ENCODE results near the gene ALLC.

Gene ALLC

DNA sequence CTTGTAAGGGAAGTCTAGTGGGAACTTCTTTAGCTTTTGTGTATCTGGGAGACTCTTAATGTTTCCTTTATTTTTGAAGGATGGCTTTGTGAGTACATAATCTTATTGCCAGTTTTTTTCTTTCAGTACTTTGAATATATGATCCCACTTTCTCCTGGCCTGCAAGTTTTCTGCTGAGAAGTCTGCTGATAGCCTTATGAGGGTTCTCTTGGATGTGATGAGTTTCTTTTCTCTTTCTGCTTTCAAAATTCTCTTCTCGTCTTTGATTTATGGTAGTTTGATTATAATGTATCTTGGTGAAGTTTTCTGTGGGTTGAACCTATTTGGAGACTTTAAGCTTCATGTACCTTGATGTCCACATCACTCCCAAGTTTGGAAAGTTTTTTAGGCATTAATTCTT lies 35.0 kb upstream of the ALLC start:
- DNase-seq (ENCODE audit: low spot score): no peak
- TF ChIP-seq, protein P1, sequence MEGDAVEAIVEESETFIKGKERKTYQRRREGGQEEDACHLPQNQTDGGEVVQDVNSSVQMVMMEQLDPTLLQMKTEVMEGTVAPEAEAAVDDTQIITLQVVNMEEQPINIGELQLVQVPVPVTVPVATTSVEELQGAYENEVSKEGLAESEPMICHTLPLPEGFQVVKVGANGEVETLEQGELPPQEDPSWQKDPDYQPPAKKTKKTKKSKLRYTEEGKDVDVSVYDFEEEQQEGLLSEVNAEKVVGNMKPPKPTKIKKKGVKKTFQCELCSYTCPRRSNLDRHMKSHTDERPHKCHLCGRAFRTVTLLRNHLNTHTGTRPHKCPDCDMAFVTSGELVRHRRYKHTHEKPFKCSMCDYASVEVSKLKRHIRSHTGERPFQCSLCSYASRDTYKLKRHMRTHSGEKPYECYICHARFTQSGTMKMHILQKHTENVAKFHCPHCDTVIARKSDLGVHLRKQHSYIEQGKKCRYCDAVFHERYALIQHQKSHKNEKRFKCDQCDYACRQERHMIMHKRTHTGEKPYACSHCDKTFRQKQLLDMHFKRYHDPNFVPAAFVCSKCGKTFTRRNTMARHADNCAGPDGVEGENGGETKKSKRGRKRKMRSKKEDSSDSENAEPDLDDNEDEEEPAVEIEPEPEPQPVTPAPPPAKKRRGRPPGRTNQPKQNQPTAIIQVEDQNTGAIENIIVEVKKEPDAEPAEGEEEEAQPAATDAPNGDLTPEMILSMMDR (IDR thresholded peaks at IDR 0.05; ENCODE audit: extremely low read depth, missing control alignments): no peak

DNA sequence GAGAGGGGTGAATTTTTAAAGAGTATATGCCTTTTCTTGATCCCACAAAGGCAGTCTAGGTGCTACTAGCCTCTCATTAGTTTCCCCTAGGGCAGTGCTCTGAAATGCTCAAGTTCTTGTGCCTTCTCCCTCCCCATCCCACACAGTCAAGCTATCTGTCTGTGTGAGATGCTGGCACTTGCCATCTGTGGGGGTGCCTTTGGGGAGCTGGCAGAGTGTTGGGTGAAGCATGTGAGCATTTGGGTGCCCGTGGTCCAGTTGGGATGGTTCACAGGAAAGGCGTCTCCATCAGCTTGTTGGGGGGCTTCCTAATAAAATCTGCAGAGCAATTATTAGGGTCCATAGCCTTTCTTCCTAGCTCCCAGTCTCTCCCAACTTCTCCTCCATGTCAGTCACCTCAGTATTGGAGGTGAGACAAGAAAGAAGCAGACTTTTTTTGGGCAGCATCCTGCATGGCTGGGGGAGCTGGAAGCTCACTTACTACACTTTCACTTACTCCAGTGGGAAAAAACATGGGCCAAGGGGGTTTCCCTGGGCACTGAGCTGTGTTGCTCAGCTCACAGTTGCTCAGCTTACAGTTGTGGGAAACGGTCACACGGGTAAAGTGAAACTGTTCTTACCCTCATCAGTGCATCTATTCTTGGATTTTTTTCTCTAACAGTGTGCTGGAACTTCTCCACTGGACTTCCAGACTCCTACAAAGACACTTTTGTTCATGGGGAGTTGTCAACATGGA lies 33.8 kb upstream of the ALLC start:
- TF ChIP-seq, protein P1 (IDR thresholded peaks at IDR 0.05; ENCODE audit: extremely low read depth, missing control alignments): no peak
- peak; percentile 72 for DNase-seq (ENCODE audit: low spot score)

DNA sequence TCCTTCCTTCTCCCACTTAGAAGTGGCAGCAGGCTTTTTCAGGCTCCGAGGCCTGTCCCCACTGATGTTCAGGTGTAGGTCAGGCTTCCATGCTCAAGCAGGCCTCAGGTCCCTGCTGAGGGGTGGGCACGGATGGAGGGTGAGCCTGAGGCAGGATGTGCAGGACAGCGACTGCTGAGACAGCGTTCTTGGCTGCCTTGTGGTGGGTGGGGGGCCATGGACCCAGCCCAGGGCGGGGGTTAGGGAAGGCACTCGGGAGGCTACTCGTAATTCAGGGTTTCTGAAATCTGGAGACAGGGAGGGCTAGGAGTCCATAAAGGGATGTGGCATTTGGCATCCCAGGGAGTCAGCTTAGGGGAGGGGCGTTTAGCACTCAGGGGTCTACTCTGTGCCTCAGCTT lies 32.8 kb upstream of the ALLC start:
- TF ChIP-seq, protein P1 (IDR thresholded peaks at IDR 0.05; ENCODE audit: extremely low read depth, missing control alignments): no peak
- no peak for DNase-seq (ENCODE audit: low spot score)

DNA sequence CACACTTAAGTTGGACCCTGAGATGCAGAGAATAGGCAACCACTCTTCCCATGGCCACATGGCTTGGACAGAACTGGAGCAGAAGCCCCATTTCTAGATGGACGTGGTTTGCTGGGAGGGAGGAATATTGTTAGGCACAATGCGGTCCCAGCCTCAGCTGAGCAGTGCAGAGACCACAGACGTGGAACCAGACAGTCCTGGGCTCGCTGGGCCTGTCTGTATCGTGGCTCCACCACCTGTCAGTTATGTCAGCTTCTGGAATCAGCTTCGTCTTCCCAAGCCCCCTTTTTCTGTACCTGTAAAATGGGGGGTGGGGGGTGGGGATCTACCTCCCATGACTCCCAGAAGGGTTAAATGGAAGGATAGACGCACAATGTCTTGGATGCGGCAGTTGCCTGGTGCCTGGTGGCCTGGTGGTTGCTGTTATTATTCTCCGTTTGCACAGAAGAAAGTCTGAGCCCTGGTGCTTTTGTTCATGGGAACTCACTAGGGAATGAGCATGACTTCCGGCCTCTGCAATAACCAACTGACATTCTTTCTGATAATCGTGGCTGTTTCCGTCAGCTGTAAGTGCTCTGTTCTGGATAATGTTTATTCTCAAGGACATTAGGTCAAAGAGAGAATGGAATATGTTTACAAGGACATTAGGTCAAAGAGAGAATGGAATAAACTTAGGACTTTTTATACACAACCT lies 31.7 kb upstream of the ALLC start:
- DNase-seq (ENCODE audit: low spot score): no peak
- TF ChIP-seq, protein P1 (IDR thresholded peaks at IDR 0.05; ENCODE audit: extremely low read depth, missing control alignments): no peak

DNA sequence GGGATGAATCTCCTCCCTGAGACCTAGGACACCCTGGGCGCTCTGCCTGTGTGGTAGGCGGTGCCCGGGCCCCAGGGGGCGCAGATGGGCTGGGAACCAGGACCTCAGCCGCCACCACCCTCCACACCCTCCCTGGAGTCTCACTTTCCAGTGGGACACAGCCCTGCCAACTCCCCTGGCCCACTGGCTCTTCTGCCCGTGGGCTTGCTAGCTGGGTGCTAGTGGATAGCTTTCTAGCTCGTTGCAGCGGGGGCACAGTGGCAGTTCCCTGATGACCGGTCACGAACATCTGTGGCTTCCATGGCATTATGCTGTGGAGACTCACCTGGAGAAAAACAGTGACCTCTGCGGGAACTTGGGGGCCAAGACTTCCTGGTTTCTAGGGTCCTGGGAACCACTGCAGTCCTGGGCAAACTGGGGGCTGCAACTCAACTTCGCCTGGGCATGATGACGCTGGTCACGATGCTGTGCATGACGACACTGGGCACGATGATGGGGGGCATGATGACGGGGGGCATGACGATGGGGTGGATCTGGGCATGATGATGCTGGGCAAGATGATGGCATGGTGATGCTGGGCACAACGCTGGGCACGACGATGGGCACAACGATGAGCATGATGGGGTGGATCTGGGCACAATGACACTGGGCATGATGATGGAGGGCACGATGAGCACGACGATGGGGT lies 31.0 kb upstream of the ALLC start:
- no peak for DNase-seq (ENCODE audit: low spot score)
- TF ChIP-seq, protein P1 (IDR thresholded peaks at IDR 0.05; ENCODE audit: extremely low read depth, missing control alignments): no peak

DNA sequence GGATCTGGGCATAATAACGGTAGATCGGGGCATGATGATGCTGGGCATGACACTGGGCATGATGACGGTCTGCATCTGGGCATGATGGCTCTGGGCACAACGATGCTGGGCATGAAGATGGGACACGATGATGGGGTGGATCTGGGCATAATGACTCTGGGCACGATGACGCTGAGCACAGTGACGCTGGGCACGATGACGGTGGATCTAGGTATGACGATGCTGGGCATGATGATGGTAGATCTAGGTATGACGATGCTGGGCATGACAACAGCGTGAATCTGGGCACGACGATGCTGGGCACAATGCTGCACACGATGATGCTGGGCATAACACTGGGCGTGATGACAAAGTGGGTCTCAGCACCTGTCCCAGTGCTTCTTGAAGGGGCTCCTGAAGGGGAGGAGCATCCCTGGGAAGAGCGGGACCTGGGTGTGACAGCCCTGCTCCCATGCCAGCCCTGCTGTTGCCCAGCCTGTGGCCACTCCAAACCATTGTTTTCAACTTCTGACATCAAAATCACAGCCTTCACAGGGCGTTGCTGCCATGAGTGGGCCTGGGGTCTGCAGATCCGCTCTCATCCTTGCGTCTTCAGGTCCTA lies 30.4 kb upstream of the ALLC start:
- DNase-seq (ENCODE audit: low spot score): no peak
- TF ChIP-seq, protein P1 (IDR thresholded peaks at IDR 0.05; ENCODE audit: extremely low read depth, missing control alignments): no peak

Data from GM20000 (cell line).